HG02852 (cell line): Measurements from ENCODE around the gene SNX5.

ENCODE experiments used
- ATAC-seq: cut with Tn5 transposase; IDR thresholded peaks from one replicate; pipeline ENCODE4 v1.9.1; 2021; ENCODE audit warnings: mild to moderate bottlenecking, moderate library complexity; ENCODE audit not compliant: unreplicated experiment

Gene SNX5

DNA sequence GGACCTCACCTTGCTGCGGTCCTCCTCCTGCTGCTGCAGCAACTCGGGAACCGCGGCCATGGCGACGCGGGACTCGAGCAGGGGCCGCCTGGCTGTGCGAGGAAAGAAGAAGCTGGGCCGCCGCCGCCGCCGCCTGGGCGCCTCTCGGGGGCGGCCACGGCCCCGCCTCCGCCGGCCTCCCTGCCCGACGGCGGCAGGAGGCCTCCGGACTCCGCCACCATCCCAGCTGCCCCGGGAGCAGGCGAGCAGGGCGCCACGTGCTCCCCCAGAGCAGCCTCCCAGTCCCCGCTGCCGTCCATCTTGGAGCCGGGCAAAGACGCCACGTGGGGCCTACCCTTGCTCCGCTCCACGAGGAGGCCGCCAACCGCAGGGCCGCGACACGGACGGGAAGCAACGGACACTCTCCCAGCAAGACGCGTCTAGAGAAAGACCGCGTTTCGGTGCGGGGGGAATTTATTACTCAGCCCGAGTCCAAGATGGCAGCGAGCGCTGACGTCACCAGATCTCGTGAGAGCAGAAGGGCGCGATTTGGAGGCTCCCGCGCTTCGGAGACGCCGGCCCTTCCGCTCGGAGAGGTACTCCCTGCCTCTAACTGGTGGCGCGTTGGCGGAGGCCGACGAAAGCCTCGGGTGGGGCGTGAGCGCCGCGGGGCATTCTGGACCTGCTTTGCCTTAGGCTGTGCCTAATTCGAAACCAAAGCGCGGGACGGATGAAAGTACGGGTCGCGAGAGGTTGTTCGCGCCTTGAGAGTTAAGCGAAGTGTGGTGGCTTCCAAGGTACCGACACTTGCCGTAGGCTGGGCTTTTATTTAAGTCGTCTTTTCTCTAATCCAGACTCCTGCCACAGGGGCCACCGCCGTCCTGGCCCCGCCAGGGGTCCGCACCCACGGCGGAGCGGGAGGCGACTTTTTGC lies at the start of gene SNX5, which contains the start of gene MGME1:
TSS of gene SNX5 (minus strand) at position 429 of the 912 bp plus-strand sequence. CDS start at position 60, 369 bp downstream.
TSS of gene MGME1 (plus strand) at position 653 of the 912 bp plus-strand sequence. CDS start 842 bp downstream, outside the sequence.
- ATAC-seq = peak; percentile 75

GRCh38 chr20:18018100-18018499 lies 49.5 kb upstream of the SNX5 start:
- no peak for ATAC-seq

DNA sequence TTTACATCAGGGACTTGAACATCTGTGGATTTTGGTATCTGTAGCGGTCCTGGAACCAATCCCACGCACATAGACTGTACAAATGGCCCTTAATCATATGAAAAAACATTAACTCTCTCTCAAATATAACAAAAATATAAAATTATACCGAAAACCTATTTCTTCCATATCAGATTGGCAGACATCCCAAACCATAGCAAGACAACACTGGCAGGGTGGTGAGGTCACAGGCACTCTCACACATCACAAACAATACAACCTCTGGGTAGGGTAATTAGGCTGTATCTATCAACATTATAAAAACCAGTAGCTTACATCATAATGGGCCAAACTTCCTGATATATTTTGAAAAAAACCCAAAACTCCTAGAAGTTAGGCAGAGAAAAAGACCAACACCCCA lies 48.2 kb upstream of the SNX5 start:
- no peak for ATAC-seq

- ATAC-seq = no peak
Observed at GRCh38 chr20:18014411-18014810, 45.8 kb upstream of the SNX5 start.

GRCh38 chr20:18012901-18013300 lies 44.3 kb upstream of the SNX5 start:
- ATAC-seq = no peak

- no peak for ATAC-seq
Observed at GRCh38 chr20:18011951-18012645, 43.5 kb upstream of the SNX5 start.

DNA sequence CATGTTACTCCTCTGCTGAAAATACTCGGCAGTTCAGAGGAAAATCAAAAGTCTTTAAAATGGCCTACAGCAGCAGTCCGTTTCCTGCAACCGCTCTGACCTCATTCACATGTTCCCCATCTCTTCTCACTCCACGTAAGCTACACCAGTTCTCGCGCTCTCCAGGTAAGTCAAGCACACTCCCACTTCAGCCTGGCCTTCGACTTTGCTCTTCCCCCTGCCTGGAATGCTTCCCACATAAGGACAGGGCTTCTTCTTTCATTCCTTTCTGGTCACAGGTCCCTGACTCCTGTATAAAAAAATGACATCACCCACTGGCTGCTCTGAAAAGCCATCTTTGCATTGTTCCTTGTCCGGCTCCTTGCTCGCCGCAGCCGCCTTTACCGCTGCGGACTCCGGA lies 42.9 kb upstream of the SNX5 start:
- ATAC-seq = no peak

DNA sequence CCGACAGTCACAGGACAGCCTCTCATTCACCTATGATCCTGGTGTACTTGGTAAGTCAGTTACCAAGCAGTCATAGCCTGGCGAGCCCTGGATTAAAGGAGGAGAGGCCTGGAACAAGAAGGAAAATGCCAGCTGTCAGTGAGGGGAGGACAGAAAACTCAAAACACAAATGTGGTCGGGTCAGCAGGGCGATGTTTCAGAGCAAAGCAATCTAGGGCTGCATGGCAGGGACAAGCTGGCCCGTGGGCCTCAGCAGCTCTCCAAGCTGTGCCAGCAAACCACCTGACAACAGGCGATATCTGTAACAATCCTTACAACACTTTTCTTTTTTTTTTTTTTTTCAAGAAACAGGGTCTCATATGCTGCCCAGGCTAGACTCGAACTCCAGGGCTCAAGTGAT lies 40.5 kb upstream of the SNX5 start:
- ATAC-seq = no peak

GRCh38 chr20:18007534-18008292 lies 39.1 kb upstream of the SNX5 start:
- ATAC-seq = no peak

DNA sequence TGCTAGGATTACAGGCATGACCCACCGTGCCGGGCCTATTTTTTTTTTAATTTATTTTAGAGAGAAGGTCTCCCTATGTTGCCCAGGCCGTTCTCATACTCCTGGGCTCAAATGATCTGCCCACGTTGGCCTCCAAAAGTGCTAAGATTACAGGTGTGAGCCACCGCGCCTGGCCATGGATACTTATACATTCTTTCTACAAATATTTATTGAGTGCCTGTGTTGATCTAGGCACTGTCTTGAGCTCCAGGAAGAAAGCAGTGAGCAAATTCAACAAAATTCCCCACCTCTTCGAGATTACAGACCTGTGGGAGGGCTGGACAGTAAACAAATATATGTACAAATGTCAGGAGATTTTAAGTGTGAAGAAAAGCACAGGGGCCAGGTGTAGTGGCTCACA lies 38.1 kb upstream of the SNX5 start:
- ATAC-seq = no peak

DNA sequence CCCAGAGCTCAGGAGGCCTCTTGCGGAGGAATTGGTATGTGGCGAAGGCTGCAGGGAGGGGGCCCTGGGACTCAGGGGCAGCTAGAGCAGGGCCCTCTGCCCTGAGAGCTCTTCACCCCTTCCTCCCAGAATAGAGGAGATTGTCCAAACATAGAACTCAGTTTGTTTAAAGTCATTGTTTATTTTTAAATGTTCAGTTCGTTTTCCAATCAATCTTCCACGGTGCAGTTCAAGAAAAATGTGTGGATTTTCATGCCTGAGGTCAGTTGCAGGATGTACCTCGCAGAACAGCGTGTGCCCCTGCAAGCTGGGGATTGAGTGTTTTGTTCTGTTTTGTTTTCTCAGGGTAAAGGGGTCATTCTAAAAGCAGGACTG lies 37.4 kb upstream of the SNX5 start:
- ATAC-seq = no peak

DNA sequence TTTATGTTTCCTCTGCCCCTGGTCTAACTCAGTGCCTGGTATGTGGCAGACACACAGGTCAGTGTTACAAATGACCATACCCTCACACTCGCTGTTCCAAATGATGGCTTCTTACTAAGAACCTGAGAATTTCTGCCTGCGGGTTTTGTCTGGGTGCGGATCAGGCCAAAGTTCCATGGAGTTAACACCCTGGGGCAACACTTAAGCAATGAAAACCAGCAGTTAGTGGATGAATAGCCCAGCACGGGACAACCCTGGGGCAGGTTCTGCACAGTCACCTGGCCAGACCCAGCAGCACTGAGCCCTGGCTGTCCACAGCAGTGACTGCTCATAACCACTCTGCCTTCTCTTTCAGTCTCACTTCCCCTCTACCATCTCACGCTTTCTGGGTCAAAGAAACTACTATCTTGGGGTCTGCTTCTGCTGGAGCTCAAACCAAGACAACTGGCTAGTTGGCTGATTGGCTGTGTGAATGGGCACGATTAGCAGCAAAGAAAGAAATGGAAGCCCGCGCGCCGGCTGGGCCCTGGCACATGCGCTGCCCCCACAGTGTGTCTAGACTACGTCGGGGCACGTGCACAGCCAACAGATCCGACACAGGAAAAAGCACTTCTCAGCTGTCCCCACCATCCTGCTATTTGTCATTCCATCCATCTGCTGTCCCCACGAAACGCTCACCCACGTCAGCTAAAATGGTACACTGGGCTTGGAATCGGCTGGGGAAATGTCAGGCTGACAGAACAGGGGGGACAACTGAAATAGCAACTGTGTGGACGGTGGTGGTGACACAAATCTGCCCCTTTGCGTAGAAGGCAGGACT lies 36.8 kb upstream of the SNX5 start:
- peak; percentile 87 for ATAC-seq

GRCh38 chr20:18004384-18005031 lies 35.9 kb upstream of the SNX5 start:
- no peak for ATAC-seq

DNA sequence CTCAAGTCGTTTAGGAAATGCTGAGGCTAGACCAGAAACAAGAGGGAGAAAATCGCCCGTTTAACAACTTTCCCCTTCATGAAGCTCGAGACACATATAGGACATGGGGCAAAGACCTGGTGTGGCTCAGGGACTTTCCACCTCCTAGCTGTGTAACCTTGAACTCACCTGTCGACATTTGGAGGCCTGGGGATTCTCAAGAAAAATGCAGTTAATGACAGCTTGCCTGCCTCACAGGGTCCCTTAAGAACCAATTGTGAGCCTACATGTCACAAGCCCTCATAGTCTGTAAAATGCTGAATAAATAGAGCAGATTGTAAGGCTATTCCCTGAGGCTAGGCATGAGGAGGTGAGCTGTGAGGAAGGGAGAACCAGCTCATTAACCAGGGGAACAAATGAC lies 35.3 kb upstream of the SNX5 start:
- ATAC-seq = peak; percentile 49

GRCh38 chr20:18001131-18001921 lies 32.7 kb upstream of the SNX5 start:
- ATAC-seq = no peak

DNA sequence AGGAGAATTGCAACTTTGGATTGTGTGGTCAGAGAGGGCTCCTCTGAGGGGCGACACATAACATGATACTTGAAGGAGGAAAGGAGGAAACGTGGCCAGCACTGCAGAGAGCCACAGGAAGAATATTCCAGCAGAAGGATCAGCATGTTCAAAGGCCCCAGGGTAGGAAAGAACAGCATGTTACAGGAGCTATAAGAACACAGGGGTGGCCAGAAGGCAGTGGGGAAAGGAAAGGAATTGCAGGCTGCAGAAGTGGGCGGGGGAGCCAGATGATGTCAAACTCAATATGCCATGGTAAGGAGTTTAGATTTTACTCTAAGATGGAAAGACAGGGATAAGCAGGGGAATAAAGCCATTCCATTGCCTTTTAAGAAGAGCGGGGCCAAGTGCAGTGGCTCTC lies 31.0 kb upstream of the SNX5 start:
- no peak for ATAC-seq

DNA sequence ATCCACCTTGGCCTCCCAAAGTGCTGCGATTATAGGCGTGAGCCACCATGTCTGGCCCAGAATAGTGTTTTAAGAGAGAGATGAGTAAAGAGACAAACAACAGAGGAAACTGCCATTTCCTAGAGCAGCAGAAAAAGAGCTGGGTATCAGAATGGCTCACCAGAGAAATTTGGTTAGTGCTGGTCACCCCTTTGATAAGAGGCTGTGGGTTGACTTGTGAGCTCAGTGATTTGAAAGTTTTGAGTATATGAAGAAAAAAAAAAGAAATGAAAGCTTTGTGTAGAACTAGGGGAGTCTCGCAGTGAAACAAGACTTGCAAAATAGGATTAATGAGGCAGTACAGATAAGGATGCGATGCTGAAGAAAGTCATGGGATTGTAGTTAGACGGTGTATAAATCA lies 29.9 kb upstream of the SNX5 start:
- no peak for ATAC-seq

- ATAC-seq = peak; percentile 37
Observed at GRCh38 chr20:17995967-17996819, 27.6 kb upstream of the SNX5 start.
